Testis (tissue), 2 donors: ENCODE measurements around the gene PRR11.

Experiments
- CTCF ChIP-seq, 3 experiments: fragments of 450-650 bp in 2 of 3; fragments of 200-600 bp in 1 of 3; sonication (generic) in 1 of 3; IDR thresholded peaks; one replicate each; pipeline ENCODE4 v1.5.1; 2016 to 2019; ENCODE audit warnings: antibody characterized with exemption in 3 of 3, mild to moderate bottlenecking in 2 of 3, moderate library complexity in 1 of 3
- POLR2A ChIP-seq: fragments of 450-650 bp; IDR thresholded peaks from one replicate; pipeline ENCODE4 v1.6.1; 2017; ENCODE audit warnings: antibody characterized with exemption, mild to moderate bottlenecking, moderate library complexity

- TF ChIP-seq CTCF (IDR thresholded peaks at IDR 0.05) = no peak
- no peak for TF ChIP-seq POLR2A
Measured at GRCh38 chr17:59175076-59175475, 19.5 kb downstream of the PRR11 start.
